ENCODE measurements around the gene CD247. TPM values are rescaled to one million over a fixed set of nuclear protein-coding genes. Genes with fewer than 3 reads are reported as not detected.
A peak's percentile ranks its signal among the peaks of the same experiment; 100 is the strongest.

Gene CD247
- polyA plus RNA-seq, 3 donors from 2014 or later = 1,122 to 1,466 (median 1,335) TPM

GRCh38 chr1:167428395-167428794 lies 89.9 kb downstream of the CD247 start:
- Mint-ChIP-seq H3K9me3 (no peaks in the 10 kb centered on the region), H3K4me1 (peaks cover 82 to 99% of the 10 kb centered on the region in 2 donors), H3K36me3 (peaks cover 22 to 39% (median 31%) of the 10 kb centered on the region in 3 donors), H3K27me3 (ENCODE audit: low read depth in 3 of 3) (peaks cover 43 to 81% (median 56%) of the 10 kb centered on the region in 3 donors), H3K27ac (peak overlapping the region; percentile 95 to 100 (median 98)), H3K4me3 (peak overlapping the region; percentile 68 to 83 (median 76))
- peak; percentile 84 to 88 (median 87) for DNase-seq

GRCh38 chr1:167427848-167428247 lies 90.5 kb downstream of the CD247 start:
- Mint-ChIP-seq H3K4me1 (peaks cover 79 to 99% of the 10 kb centered on the region in 2 donors), H3K36me3 (peaks cover 20 to 34% (median 25%) of the 10 kb centered on the region in 3 donors), H3K4me3 (peak overlapping the region; percentile 68 to 83 (median 76)), H3K9me3 (no peaks in the 10 kb centered on the region), H3K27ac (peak overlapping the region; percentile 95 to 100 (median 98)), H3K27me3 (ENCODE audit: low read depth in 3 of 3) (peaks cover 40 to 76% (median 51%) of the 10 kb centered on the region in 3 donors)
- DNase-seq = no peak

DNA sequence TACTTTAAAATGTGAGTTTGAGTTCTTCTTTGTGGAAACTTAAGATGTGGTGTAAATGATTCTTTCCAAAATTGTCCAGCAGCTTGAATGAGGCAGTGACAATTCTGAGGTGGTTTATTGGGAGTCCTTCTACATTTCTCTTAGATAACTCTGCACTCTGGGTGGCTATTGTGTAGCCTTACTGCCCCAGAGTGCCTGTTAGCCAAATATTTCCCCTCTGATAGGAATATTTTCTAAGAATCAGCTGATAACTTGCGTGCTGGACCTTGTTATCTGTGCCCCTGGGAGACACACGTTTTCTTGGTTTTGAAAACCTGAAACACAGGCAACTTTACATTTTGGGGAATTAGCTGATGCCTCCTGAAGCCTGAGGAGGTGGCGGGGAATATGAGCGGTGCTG lies 91.6 kb downstream of the CD247 start:
- H3K36me3 Mint-ChIP-seq = peaks cover 16 to 24% (median 24%) of the 10 kb centered on the region in 3 donors
- DNase-seq = no peak
- peaks cover 67 to 89% of the 10 kb centered on the region in 2 donors for H3K4me1 Mint-ChIP-seq
- no peaks in the 10 kb centered on the region for H3K9me3 Mint-ChIP-seq
- H3K27me3 Mint-ChIP-seq (ENCODE audit: low read depth in 3 of 3) = peaks cover 39 to 64% (median 45%) of the 10 kb centered on the region in 3 donors
- H3K27ac Mint-ChIP-seq = peak overlapping the region; percentile 95 to 100 (median 98)
- H3K4me3 Mint-ChIP-seq = peak overlapping the region in 2 of 5 donors; percentile 5 to 16

DNA sequence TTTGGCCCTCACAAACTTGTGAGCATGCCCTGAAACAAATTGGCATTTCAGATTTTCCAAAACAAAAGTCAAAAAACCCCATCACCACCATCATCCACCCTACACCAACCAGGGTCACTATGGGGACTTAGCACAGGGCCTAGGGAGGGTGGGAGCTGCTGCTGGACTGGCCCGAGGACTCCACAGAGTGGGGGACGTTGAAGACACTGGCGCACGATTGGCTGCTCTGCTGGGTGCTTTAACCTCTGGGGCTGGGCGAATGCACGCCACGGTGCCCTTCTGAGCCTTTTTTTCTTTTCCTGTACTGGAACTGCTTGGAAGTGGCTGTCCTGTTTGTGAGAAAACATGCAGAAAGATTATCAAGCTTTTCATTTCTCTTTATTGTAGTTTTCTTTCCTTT lies 92.8 kb downstream of the CD247 start:
- H3K27ac Mint-ChIP-seq = peak overlapping the region; percentile 72 to 99 (median 88)
- DNase-seq = no peak
- no peak overlapping the region for H3K4me3 Mint-ChIP-seq
- H3K36me3 Mint-ChIP-seq = peaks cover 7 to 12% (median 12%) of the 10 kb centered on the region in 3 donors
- H3K27me3 Mint-ChIP-seq (ENCODE audit: low read depth in 3 of 3) = peaks cover 29 to 55% (median 33%) of the 10 kb centered on the region in 3 donors
- H3K4me1 Mint-ChIP-seq = peaks cover 55 to 77% of the 10 kb centered on the region in 2 donors
- H3K9me3 Mint-ChIP-seq = no peaks in the 10 kb centered on the region

- DNase-seq = no peak
- Mint-ChIP-seq H3K4me1 (peaks cover 40 to 61% of the 10 kb centered on the region in 2 donors), H3K27ac (peak overlapping the region; percentile 63 to 98 (median 79)), H3K27me3 (ENCODE audit: low read depth in 3 of 3) (peaks cover 17 to 41% (median 18%) of the 10 kb centered on the region in 3 donors), H3K9me3 (no peaks in the 10 kb centered on the region), H3K36me3 (peaks cover 0 to 6% (median 4%) of the 10 kb centered on the region in 3 donors), H3K4me3 (no peak overlapping the region)
These were observed 94.4 kb downstream of the CD247 start for GRCh38 chr1:167423684-167424619.

GRCh38 chr1:167420510-167420909 lies 97.8 kb downstream of the CD247 start:
- peaks cover 4 to 16% (median 14%) of the 10 kb centered on the region in 3 donors for H3K36me3 Mint-ChIP-seq
- peaks cover 21 to 44% of the 10 kb centered on the region in 2 donors for H3K4me1 Mint-ChIP-seq
- peak overlapping the region in 1 of 6 donors; percentile 14 for H3K27ac Mint-ChIP-seq

DNA sequence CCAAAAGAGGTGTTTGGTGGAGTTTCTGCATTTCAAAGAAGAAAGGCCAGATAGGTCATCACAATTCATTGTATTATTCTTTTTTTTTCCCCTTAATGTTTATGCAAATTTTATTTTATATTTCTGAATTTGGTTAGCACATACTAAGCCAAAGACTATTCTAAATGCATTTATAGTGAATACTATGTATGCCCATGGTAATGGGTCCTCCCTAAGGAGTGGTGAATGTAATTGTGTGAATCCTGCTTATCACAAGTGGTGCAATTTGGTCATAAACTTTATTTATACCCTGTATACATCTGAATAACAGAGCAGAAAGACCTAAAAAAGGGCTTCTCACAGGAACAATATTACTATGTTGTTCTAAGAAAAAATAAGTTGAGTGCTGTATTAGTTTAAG lies 99.1 kb downstream of the CD247 start:
- DNase-seq = no peak
- H3K4me3 Mint-ChIP-seq = no peak overlapping the region
- H3K9me3 Mint-ChIP-seq = no peaks in the 10 kb centered on the region
- peaks cover 13 to 31% of the 10 kb centered on the region in 2 donors for H3K4me1 Mint-ChIP-seq
- H3K36me3 Mint-ChIP-seq = peaks cover 4 to 17% (median 14%) of the 10 kb centered on the region in 3 donors
- H3K27me3 Mint-ChIP-seq (ENCODE audit: low read depth in 3 of 3) = peaks cover 3 to 11% (median 5%) of the 10 kb centered on the region in 3 donors
- H3K27ac Mint-ChIP-seq = peak overlapping the region in 1 of 6 donors; percentile 52

More at GRCh38 chr1:167420510-167420909, 97.8 kb downstream of the CD247 start:
- H3K27me3 Mint-ChIP-seq (ENCODE audit: low read depth in 3 of 3) = peaks cover 3 to 14% (median 5%) of the 10 kb centered on the region in 3 donors
- no peaks in the 10 kb centered on the region for H3K9me3 Mint-ChIP-seq
- no peak overlapping the region for H3K4me3 Mint-ChIP-seq
- no peak for DNase-seq

- Mint-ChIP-seq H3K27ac (no peak overlapping the region), H3K9me3 (no peaks in the 10 kb centered on the region), H3K4me3 (no peak overlapping the region), H3K36me3 (peaks cover 4 to 19% (median 14%) of the 10 kb centered on the region in 3 donors), H3K27me3 (ENCODE audit: low read depth in 3 of 3) (peaks cover 3 to 10% (median 5%) of the 10 kb centered on the region in 3 donors), H3K4me1 (peaks cover 13 to 22% of the 10 kb centered on the region in 2 donors)
- DNase-seq = no peak
These were observed 99.9 kb downstream of the CD247 start for GRCh38 chr1:167418391-167418790.

DNA sequence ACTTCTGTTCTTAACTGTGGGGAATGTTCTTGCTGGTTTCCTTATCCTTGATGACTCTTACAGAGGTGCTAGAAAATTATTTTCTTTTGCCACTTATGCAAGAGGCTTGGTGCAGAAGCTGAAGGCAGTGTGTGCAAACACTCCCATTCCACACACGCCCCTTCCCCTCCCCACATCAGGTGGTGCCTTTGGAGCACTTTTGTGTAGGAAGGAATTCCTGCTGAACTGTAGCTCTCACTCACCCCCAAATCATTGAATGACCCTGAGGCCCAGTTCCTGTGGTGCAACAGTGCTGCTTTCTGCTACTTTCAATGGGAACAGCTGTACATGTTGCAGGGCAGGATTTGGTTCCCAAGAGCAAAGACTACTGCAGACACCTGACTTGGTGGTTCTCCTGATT lies 101.8 kb downstream of the CD247 start:
- Mint-ChIP-seq H3K36me3 (peaks cover 8 to 34% (median 22%) of the 10 kb centered on the region in 3 donors), H3K9me3 (no peaks in the 10 kb centered on the region), H3K27me3 (ENCODE audit: low read depth in 3 of 3) (peaks cover 0 to 14% (median 3%) of the 10 kb centered on the region in 3 donors), H3K4me3 (no peak overlapping the region), H3K4me1 (peaks cover 16 to 18% of the 10 kb centered on the region in 2 donors), H3K27ac (peak overlapping the region in 3 of 6 donors; percentile 10 to 45 (median 40))
- DNase-seq = no peak

DNA sequence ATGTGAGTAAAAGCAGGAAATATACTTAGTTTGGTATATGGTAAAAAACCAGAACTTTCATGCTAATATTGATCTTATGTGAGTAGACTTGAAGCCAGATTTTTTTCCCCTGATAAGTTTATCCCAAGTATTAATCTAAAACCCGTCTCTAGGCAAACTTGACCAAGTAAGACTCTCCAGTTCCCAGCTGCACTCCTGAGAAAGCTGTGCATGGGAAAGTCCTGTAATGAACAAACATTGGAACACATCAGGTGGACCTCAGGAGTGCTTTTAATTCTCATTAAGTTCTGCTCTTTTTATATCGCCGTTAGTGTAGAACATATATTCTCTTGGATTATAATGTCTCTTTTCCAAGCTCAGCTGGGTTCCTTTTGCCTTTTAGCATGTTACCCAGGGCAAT lies 105.0 kb downstream of the CD247 start:
- peaks cover 8 to 39% (median 23%) of the 10 kb centered on the region in 3 donors for H3K36me3 Mint-ChIP-seq
- DNase-seq = no peak
- peak overlapping the region in 5 of 6 donors; percentile 12 to 86 (median 71) for H3K27ac Mint-ChIP-seq
- H3K9me3 Mint-ChIP-seq = no peaks in the 10 kb centered on the region
- H3K4me1 Mint-ChIP-seq = peaks cover 15 to 18% of the 10 kb centered on the region in 2 donors
- peak overlapping the region in 1 of 5 donors; percentile 58 for H3K4me3 Mint-ChIP-seq
- peaks cover 0 to 11% (median 8%) of the 10 kb centered on the region in 3 donors for H3K27me3 Mint-ChIP-seq (ENCODE audit: low read depth in 3 of 3)

GRCh38 chr1:167412920-167413319 lies 105.4 kb downstream of the CD247 start:
- Mint-ChIP-seq H3K4me3 (peak overlapping the region in 1 of 5 donors; percentile 58), H3K27ac (peak overlapping the region in 5 of 6 donors; percentile 12 to 86 (median 71))

GRCh38 chr1:167412072-167412471 lies 106.3 kb downstream of the CD247 start:
- peaks cover 8 to 16% of the 10 kb centered on the region in 2 donors for H3K4me1 Mint-ChIP-seq
- peaks cover 0 to 11% (median 8%) of the 10 kb centered on the region in 3 donors for H3K27me3 Mint-ChIP-seq (ENCODE audit: low read depth in 3 of 3)
- H3K36me3 Mint-ChIP-seq = peaks cover 8 to 34% (median 15%) of the 10 kb centered on the region in 3 donors
- H3K9me3 Mint-ChIP-seq = no peaks in the 10 kb centered on the region
- no peak for DNase-seq
- H3K4me3 Mint-ChIP-seq = peak overlapping the region in 1 of 5 donors; percentile 73
- peak overlapping the region in 2 of 6 donors; percentile 76 to 81 for H3K27ac Mint-ChIP-seq

More at GRCh38 chr1:167412920-167413319, 105.4 kb downstream of the CD247 start:
- peaks cover 0 to 11% (median 8%) of the 10 kb centered on the region in 3 donors for H3K27me3 Mint-ChIP-seq (ENCODE audit: low read depth in 3 of 3)
- peaks cover 11 to 18% of the 10 kb centered on the region in 2 donors for H3K4me1 Mint-ChIP-seq
- no peaks in the 10 kb centered on the region for H3K9me3 Mint-ChIP-seq
- no peak for DNase-seq
- H3K36me3 Mint-ChIP-seq = peaks cover 8 to 35% (median 21%) of the 10 kb centered on the region in 3 donors

- Mint-ChIP-seq H3K9me3 (no peaks in the 10 kb centered on the region), H3K27me3 (ENCODE audit: low read depth in 3 of 3) (peaks cover 0 to 5% (median 4%) of the 10 kb centered on the region in 3 donors), H3K4me3 (no peak overlapping the region), H3K36me3 (peaks cover 8 to 41% (median 21%) of the 10 kb centered on the region in 3 donors), H3K27ac (peak overlapping the region in 2 of 6 donors; percentile 9 to 60), H3K4me1 (peaks cover 0 to 8% of the 10 kb centered on the region in 2 donors)
- no peak for DNase-seq
These were observed 109.1 kb downstream of the CD247 start for GRCh38 chr1:167409183-167409582.
